ENCODE data around the gene CTNNA1. TPM values are rescaled to one million over a fixed set of nuclear protein-coding genes. Genes with fewer than 3 reads are reported as not detected.
"Not testable (repeated sequence)": the region's sequence is repeated elsewhere in the genome, so short reads cannot be mapped to it uniquely, and the experiment has no call there.

CTNNA1 gene
- total RNA-seq, 1 donor from 2014 or later: 304 TPM

GRCh38 chr5:138914338-138914737, 161.1 kb downstream of the CTNNA1 start:
- Histone ChIP-seq H3K27ac (no peak overlapping the region), H3K4me3 (no peak overlapping the region), H3K36me3 (peaks cover 0 to 7% of the 10 kb centered on the region in 2 donors), H3K27me3 (no peaks in the 10 kb centered on the region), H3K4me1 (no peaks in the 10 kb centered on the region), H3K9me3 (no peaks in the 10 kb centered on the region)
- no peak for DNase-seq (ENCODE audit: extremely low spot score in 2 of 2)
- TF ChIP-seq POLR2A (IDR thresholded peaks at IDR 0.05) (no peak), CTCF (IDR thresholded peaks at IDR 0.05) (no peak), POLR2AphosphoS5 (IDR thresholded peaks at IDR 0.05; ENCODE audit: insufficient read depth in 1 of 2, low read depth in 1 of 2) (no peak)
- intact Hi-C loops (cut with DNase I): no loop called here

GRCh38 chr5:138918686-138919085, 165.5 kb downstream of the CTNNA1 start:
- Histone ChIP-seq H3K4me1 (peaks cover 8% of the 10 kb centered on the region), H3K27ac (no peak overlapping the region), H3K36me3 (no peaks in the 10 kb centered on the region), H3K27me3 (no peaks in the 10 kb centered on the region), H3K4me3 (no peak overlapping the region), H3K9me3 (no peaks in the 10 kb centered on the region)
- DNase-seq (ENCODE audit: extremely low spot score in 2 of 2): no peak
- no peak for TF ChIP-seq POLR2AphosphoS5 (IDR thresholded peaks at IDR 0.05; ENCODE audit: insufficient read depth in 1 of 2, low read depth in 1 of 2)
- TF ChIP-seq CTCF (IDR thresholded peaks at IDR 0.05): no peak
- TF ChIP-seq POLR2A (IDR thresholded peaks at IDR 0.05): no peak
- intact Hi-C loops (cut with DNase I): no loop called here

GRCh38 chr5:138920181-138920580, 167.0 kb downstream of the CTNNA1 start:
- Histone ChIP-seq H3K27me3 (no peaks in the 10 kb centered on the region), H3K9me3 (no peaks in the 10 kb centered on the region), H3K4me3 (no peak overlapping the region), H3K27ac (no peak overlapping the region), H3K36me3 (peaks cover 0 to 9% of the 10 kb centered on the region in 2 donors), H3K4me1 (peaks cover 8% of the 10 kb centered on the region)
- intact Hi-C loops (cut with DNase I): no loop called here
- TF ChIP-seq CTCF (IDR thresholded peaks at IDR 0.05): no peak
- TF ChIP-seq POLR2AphosphoS5 (IDR thresholded peaks at IDR 0.05; ENCODE audit: insufficient read depth in 1 of 2, low read depth in 1 of 2): no peak
- DNase-seq (ENCODE audit: extremely low spot score in 2 of 2): no peak

- H3K27me3 ChIP-seq; H3K9me3 ChIP-seq; H3K4me3 ChIP-seq; DNase-seq (ENCODE audit: extremely low spot score in 2 of 2); H3K4me1 ChIP-seq; intact Hi-C loops (cut with DNase I); H3K27ac ChIP-seq: not testable (repeated sequence)
- H3K36me3 ChIP-seq: peaks cover 0 to 18% of the 10 kb centered on the region in 2 donors
Observed at GRCh38 chr5:138921362-138921761, 168.1 kb downstream of the CTNNA1 start.

- Histone ChIP-seq H3K36me3 (peaks cover 0 to 27% of the 10 kb centered on the region in 2 donors), H3K27me3 (no peaks in the 10 kb centered on the region), H3K4me3 (no peak overlapping the region), H3K4me1 (peaks cover 8% of the 10 kb centered on the region), H3K27ac (no peak overlapping the region), H3K9me3 (no peaks in the 10 kb centered on the region)
- intact Hi-C loops (cut with DNase I): no loop called here
- TF ChIP-seq POLR2A (IDR thresholded peaks at IDR 0.05): no peak
- TF ChIP-seq POLR2AphosphoS5 (IDR thresholded peaks at IDR 0.05; ENCODE audit: insufficient read depth in 1 of 2, low read depth in 1 of 2): no peak
- TF ChIP-seq CTCF (IDR thresholded peaks at IDR 0.05): no peak
- DNase-seq (ENCODE audit: extremely low spot score in 2 of 2): no peak
Observed at GRCh38 chr5:138922494-138922893, 169.3 kb downstream of the CTNNA1 start.
